ENCODE results near the gene GMPR. TPM values are rescaled to one million over a fixed set of nuclear protein-coding genes. Genes with fewer than 3 reads are reported as not detected.

GMPR gene
- total and polyA plus RNA-seq, 10 of the 15 experiments (the other 5 are each of a cell fraction or from before 2014, with no cell fraction given), result 0.15 to 1.8 (median 0.49) TPM; not detected in 1

DNA sequence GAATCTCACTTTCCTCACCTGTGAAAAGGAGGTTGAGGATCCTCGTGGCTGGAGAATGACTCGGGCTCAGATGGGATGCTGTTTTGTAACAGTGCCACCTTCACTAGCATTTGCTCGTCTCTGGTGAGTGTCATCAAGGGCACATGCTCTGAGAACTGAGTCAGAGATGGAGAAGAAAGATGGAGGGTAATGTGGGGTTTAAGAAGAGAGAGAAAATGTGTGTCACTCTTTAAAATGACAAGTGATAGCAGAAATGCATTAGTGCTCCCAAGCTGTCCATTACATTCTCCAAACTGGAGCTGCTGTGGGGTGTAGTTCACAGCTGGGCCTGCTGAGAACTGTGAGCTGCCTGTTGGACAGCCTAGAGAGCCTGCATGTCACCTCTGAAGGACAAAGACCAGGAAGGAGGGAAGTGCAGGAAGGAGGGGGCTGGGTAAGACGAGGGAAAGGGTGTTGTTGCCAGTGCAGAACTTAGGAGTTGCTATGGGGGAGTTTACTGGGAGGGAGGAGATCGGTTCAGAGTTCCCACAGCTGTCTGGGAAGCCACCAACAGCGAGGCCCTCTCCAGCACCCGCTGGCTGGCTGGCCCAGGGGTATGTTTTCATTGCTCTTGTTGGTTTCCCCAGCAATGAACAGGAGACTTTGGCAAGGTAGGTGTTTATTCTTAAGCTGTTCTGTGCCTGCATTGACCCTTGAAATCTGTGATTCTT is 19.8 kb downstream of the GMPR start:
- H2AFZ ChIP-seq (ENCODE audit: control insufficient read depth, low read depth, low read length), result no peak overlapping the region
- CTCF ChIA-PET, result no interaction called here
- no peak for FAIRE-seq
- no peaks in the 10 kb centered on the region for H3K4me1 ChIP-seq (ENCODE audit: control insufficient read depth, insufficient read depth, low read length)
- H3K27ac ChIP-seq (ENCODE audit: control insufficient read depth, insufficient read depth), result no peak overlapping the region
- H3K4me2 ChIP-seq (ENCODE audit: control insufficient read depth, insufficient read depth), result no peak overlapping the region
- SMC1A ChIA-PET (ENCODE audit: uncharacterized antibody, unreplicated experiment), result interaction anchor here (1.1 to 1.3 kb wide), 2 partner anchors 18 to 505 kb away, joined by 3 to 4 read pairs; no protein-coding TSS in a partner anchor
- intact Hi-C loops (cut with micrococcal nuclease; ENCODE audit: unreplicated experiment) (no loop called here), in situ Hi-C loops (cut with MboI) (no loop called here)
- BruUV-seq (replicated peaks), result no TSS peak
- no peaks in the 10 kb centered on the region for H3K9me3 ChIP-seq (replicated peaks; ENCODE audit: control insufficient read depth, insufficient read depth, low read length)
- no peak for DNase-seq (ENCODE audit: low read depth, low spot score)
- no peak for ATAC-seq
- H3K36me3 ChIP-seq (ENCODE audit: control insufficient read depth in 2 of 2, insufficient read depth in 2 of 2, low read length in 1 of 2), result no peaks in the 10 kb centered on the region
- H3K27me3 ChIP-seq (replicated peaks in 1 of 2; ENCODE audit: control insufficient read depth in 2 of 2, insufficient read depth in 2 of 2, low read length in 1 of 2), result no peaks in the 10 kb centered on the region; a peak in 1 of 4 replicates
- H4K20me1 ChIP-seq (ENCODE audit: control insufficient read depth, insufficient read depth), result no peaks in the 10 kb centered on the region
- WGBS (ENCODE audit: insufficient coverage, insufficient replicate concordance, low lambda C conversion rate, missing lambda C conversion rate), result 57% methylated on average over 7 of the region's 7 CpGs
- no peaks in the 10 kb centered on the region for H3K79me2 ChIP-seq (ENCODE audit: control insufficient read depth, insufficient read depth, low read length)
- no peak overlapping the region for H3K4me3 ChIP-seq
- RAD21 ChIA-PET (ENCODE audit: unreplicated experiment), result no interaction called here
- POLR2A ChIA-PET, result interaction anchor here (0.6 kb wide), 1 partner anchor 122 kb away, joined by 4 read pairs; no protein-coding TSS in a partner anchor
- H3K9ac ChIP-seq (ENCODE audit: control insufficient read depth, insufficient read depth, low read length), result no peak overlapping the region
- TF ChIP-seq SPI1 (IDR thresholded peaks at IDR 0.05; ENCODE audit: borderline replicate concordance, insufficient read depth, low read depth, low read length), result no peak
- no peak for TF ChIP-seq SREBF2 (IDR thresholded peaks at IDR 0.05; ENCODE audit: low read length)
- TF ChIP-seq, protein P1, sequence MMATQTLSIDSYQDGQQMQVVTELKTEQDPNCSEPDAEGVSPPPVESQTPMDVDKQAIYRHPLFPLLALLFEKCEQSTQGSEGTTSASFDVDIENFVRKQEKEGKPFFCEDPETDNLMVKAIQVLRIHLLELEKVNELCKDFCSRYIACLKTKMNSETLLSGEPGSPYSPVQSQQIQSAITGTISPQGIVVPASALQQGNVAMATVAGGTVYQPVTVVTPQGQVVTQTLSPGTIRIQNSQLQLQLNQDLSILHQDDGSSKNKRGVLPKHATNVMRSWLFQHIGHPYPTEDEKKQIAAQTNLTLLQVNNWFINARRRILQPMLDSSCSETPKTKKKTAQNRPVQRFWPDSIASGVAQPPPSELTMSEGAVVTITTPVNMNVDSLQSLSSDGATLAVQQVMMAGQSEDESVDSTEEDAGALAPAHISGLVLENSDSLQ (IDR thresholded peaks at IDR 0.05), result no peak
- TF ChIP-seq SMARCA5 (IDR thresholded peaks at IDR 0.05), result no peak
- no peak for TF ChIP-seq CHD2 (IDR thresholded peaks at IDR 0.05; ENCODE audit: borderline replicate concordance, low read depth, low read length)
- no peak for TF ChIP-seq RELA (IDR thresholded peaks at IDR 0.05; ENCODE audit: borderline replicate concordance, partially characterized antibody)
- TF ChIP-seq, protein P2, sequence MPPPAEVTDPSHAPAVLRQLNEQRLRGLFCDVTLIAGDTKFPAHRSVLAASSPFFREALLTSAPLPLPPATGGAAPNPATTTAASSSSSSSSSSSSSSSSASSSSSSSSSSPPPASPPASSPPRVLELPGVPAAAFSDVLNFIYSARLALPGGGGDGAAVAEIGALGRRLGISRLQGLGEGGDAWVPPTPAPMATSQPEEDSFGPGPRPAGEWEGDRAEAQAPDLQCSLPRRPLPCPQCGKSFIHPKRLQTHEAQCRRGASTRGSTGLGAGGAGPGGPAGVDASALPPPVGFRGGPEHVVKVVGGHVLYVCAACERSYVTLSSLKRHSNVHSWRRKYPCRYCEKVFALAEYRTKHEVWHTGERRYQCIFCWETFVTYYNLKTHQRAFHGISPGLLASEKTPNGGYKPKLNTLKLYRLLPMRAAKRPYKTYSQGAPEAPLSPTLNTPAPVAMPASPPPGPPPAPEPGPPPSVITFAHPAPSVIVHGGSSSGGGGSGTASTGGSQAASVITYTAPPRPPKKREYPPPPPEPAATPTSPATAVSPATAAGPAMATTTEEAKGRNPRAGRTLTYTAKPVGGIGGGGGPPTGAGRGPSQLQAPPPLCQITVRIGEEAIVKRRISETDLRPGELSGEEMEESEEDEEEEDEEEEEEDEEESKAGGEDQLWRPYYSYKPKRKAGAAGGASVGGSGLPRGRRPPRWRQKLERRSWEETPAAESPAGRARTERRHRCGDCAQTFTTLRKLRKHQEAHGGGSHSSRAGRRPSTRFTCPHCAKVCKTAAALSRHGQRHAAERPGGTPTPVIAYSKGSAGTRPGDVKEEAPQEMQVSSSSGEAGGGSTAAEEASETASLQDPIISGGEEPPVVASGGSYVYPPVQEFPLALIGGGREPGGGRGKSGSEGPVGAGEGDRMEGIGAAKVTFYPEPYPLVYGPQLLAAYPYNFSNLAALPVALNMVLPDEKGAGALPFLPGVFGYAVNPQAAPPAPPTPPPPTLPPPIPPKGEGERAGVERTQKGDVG (CRISPR knock-in tag; IDR thresholded peaks at IDR 0.05), result no peak
- no peak for TF ChIP-seq MYB (IDR thresholded peaks at IDR 0.05; ENCODE audit: borderline replicate concordance, low read depth, low read length)
- TF ChIP-seq SIX5 (IDR thresholded peaks at IDR 0.05; ENCODE audit: low read depth, low read length, severe bottlenecking), result no peak
- TF ChIP-seq ZNF217 (IDR thresholded peaks at IDR 0.05), result no peak
- TF ChIP-seq NBN (IDR thresholded peaks at IDR 0.05), result no peak
- TF ChIP-seq, protein P3, sequence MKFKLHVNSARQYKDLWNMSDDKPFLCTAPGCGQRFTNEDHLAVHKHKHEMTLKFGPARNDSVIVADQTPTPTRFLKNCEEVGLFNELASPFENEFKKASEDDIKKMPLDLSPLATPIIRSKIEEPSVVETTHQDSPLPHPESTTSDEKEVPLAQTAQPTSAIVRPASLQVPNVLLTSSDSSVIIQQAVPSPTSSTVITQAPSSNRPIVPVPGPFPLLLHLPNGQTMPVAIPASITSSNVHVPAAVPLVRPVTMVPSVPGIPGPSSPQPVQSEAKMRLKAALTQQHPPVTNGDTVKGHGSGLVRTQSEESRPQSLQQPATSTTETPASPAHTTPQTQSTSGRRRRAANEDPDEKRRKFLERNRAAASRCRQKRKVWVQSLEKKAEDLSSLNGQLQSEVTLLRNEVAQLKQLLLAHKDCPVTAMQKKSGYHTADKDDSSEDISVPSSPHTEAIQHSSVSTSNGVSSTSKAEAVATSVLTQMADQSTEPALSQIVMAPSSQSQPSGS (IDR thresholded peaks at IDR 0.05; ENCODE audit: low read length), result no peak
- no peak for TF ChIP-seq ZZZ3 (IDR thresholded peaks at IDR 0.05; ENCODE audit: control insufficient read depth, insufficient read length, low read depth)
